ENCODE measurements around the gene ESRRG. TPM values are rescaled to one million over a fixed set of nuclear protein-coding genes. Genes with fewer than 3 reads are reported as not detected.

Gene ESRRG
- total RNA-seq, 6 experiments from 2014 or later = 0.05 TPM; not detected in 5

GRCh38 chr1:216587715-216588114, 135.5 kb downstream of the ESRRG start:
- H3K4me3 Mint-ChIP-seq = no peak overlapping the region
- peak; percentile 25; the same call in 1 of the 2 replicates for TF ChIP-seq CTCF (IDR thresholded peaks at IDR 0.05)
- no peaks in the 10 kb centered on the region for H3K4me1 Mint-ChIP-seq (ENCODE audit: low read depth)
- H3K36me3 Mint-ChIP-seq (ENCODE audit: low read depth) = no peaks in the 10 kb centered on the region
- H3K27me3 Mint-ChIP-seq (ENCODE audit: insufficient read depth) = peaks cover 2% of the 10 kb centered on the region; the same call in 1 of the 2 replicates
- H3K9me3 Mint-ChIP-seq = no peaks in the 10 kb centered on the region
- no peak for DNase-seq
- no peak overlapping the region for H3K27ac Mint-ChIP-seq

- Mint-ChIP-seq H3K4me1 (ENCODE audit: low read depth) (no peaks in the 10 kb centered on the region), H3K9me3 (no peaks in the 10 kb centered on the region), H3K27ac (no peak overlapping the region), H3K4me3 (no peak overlapping the region), H3K27me3 (ENCODE audit: insufficient read depth) (no peaks in the 10 kb centered on the region; the same call in 1 of the 2 replicates), H3K36me3 (ENCODE audit: low read depth) (no peaks in the 10 kb centered on the region)
- TF ChIP-seq CTCF (IDR thresholded peaks at IDR 0.05) = no peak
- DNase-seq = no peak
Observed at GRCh38 chr1:216582151-216582550, 141.1 kb downstream of the ESRRG start.

- no peaks in the 10 kb centered on the region for H3K9me3 Mint-ChIP-seq
- no peaks in the 10 kb centered on the region; the same call in 1 of the 2 replicates for H3K27me3 Mint-ChIP-seq (ENCODE audit: insufficient read depth)
- no peak for TF ChIP-seq CTCF (IDR thresholded peaks at IDR 0.05)
- H3K27ac Mint-ChIP-seq = no peak overlapping the region
- no peak overlapping the region for H3K4me3 Mint-ChIP-seq
- no peaks in the 10 kb centered on the region for H3K36me3 Mint-ChIP-seq (ENCODE audit: low read depth)
- DNase-seq = no peak
- H3K4me1 Mint-ChIP-seq (ENCODE audit: low read depth) = no peaks in the 10 kb centered on the region
Observed at GRCh38 chr1:216580538-216581057, 142.6 kb downstream of the ESRRG start.

- no peak for TF ChIP-seq CTCF (IDR thresholded peaks at IDR 0.05)
- no peak for DNase-seq
- peaks cover 5% of the 10 kb centered on the region for H3K27me3 Mint-ChIP-seq (ENCODE audit: insufficient read depth)
Observed at GRCh38 chr1:216576234-216576937, 146.8 kb downstream of the ESRRG start.

GRCh38 chr1:216566641-216567205, 156.5 kb downstream of the ESRRG start:
- Mint-ChIP-seq H3K27ac (no peak overlapping the region), H3K36me3 (ENCODE audit: low read depth) (no peaks in the 10 kb centered on the region), H3K4me1 (ENCODE audit: low read depth) (no peaks in the 10 kb centered on the region), H3K9me3 (no peaks in the 10 kb centered on the region), H3K27me3 (ENCODE audit: insufficient read depth) (no peaks in the 10 kb centered on the region; the same call in none of the 2 replicates), H3K4me3 (no peak overlapping the region)
- DNase-seq = peak; percentile 14
- TF ChIP-seq CTCF (IDR thresholded peaks at IDR 0.05) = peak; percentile 78

More at GRCh38 chr1:216576234-216576937, 146.8 kb downstream of the ESRRG start:
- no peak overlapping the region for H3K4me3 Mint-ChIP-seq
- no peaks in the 10 kb centered on the region for H3K4me1 Mint-ChIP-seq (ENCODE audit: low read depth)
- no peaks in the 10 kb centered on the region for H3K9me3 Mint-ChIP-seq
- H3K27ac Mint-ChIP-seq = no peak overlapping the region
- no peaks in the 10 kb centered on the region for H3K36me3 Mint-ChIP-seq (ENCODE audit: low read depth)
